ENCODE data around the gene EPB41L4B. TPM values are rescaled to one million over a fixed set of nuclear protein-coding genes. Genes with fewer than 3 reads are reported as not detected.

The EPB41L4B gene
- total and polyA plus RNA-seq, 2 donors (not counting 1 experiment from before 2014, with no cell fraction given), result 0.56 to 2.8 TPM

DNA sequence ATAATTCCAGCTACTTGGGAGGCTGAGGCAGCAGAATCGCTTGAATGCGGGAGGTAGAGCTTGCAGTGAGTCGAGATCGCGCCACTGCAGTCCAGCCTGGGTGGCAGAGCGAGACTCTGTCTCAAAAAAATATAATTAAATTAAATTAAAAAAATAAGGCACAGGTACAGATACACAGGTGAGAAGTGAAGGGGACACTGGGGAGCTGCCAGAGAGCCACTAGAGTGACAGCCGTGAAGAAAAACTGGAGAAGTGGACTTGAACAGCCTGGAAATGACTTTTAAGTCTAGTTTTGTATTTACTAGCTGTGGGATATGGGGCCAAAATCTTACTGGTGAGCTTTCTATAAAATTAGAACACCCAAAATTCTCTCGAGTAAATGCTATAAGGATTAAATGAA, 15.1 kb downstream of the EPB41L4B start:
- Histone ChIP-seq H3K4me1 (ENCODE audit: control insufficient read depth, extremely low read depth, insufficient read depth, low read length) (no peaks in the 10 kb centered on the region), H3K9ac (ENCODE audit: insufficient read depth, low read length) (no peak overlapping the region), H3K4me3 (replicated peaks in 1 of 4; ENCODE audit: control extremely low read depth in 1 of 4, insufficient read depth in 1 of 4, low read depth in 3 of 4, low read length in 4 of 4) (no peak overlapping the region), H3K27ac (ENCODE audit: insufficient read depth, low read length) (no peak overlapping the region), H3K27me3 (ENCODE audit: control insufficient read depth, insufficient read depth, low read length) (no peaks in the 10 kb centered on the region), H2AFZ (ENCODE audit: low read length) (no peak overlapping the region), H3K4me2 (ENCODE audit: extremely low read depth, insufficient read depth, low read length) (no peak overlapping the region), H4K20me1 (ENCODE audit: control insufficient read depth, extremely low read depth, insufficient read depth, low read length) (no peaks in the 10 kb centered on the region), H3K9me3 (ENCODE audit: control insufficient read depth, insufficient read depth, low read depth, low read length) (no peaks in the 10 kb centered on the region), H3K36me3 (ENCODE audit: control insufficient read depth, insufficient read depth, low read length) (no peaks in the 10 kb centered on the region), H3K79me2 (ENCODE audit: control insufficient read depth, insufficient read depth, low read length) (no peaks in the 10 kb centered on the region)
- TF ChIP-seq EZH2 (IDR thresholded peaks at IDR 0.05; ENCODE audit: low read length, missing control alignments), result no peak
- TF ChIP-seq CTCF (conservative IDR thresholded peaks at IDR 0.05 in 1 of 2, IDR thresholded peaks at IDR 0.05 in 1 of 2; ENCODE audit: low read depth in 1 of 2, low read length in 2 of 2), result no peak
- no peak for DNase-seq (ENCODE audit: low read depth in 2 of 2)

DNA sequence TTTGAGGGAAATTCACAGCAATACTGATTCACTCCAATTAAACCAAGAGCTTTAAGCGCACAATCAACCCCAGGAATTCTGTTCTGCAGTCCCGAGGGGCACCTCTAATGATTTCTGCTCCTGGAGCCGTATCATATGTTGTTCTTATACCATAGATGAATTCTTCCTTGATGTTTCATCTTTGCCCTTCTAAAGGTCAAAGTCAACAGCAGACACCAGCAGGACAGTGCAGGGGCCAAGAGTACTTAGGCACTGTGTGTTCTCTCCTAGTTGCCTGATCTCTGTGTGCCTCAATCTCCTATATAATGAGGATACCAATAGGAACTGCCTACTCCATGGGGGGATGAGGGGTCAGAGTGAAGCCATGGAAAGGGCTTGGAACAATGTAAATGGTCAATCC, 16.5 kb downstream of the EPB41L4B start:
- Histone ChIP-seq H2AFZ (ENCODE audit: low read length) (no peak overlapping the region), H3K9ac (ENCODE audit: insufficient read depth, low read length) (no peak overlapping the region), H3K9me3 (ENCODE audit: control insufficient read depth, insufficient read depth, low read depth, low read length) (no peaks in the 10 kb centered on the region), H3K36me3 (ENCODE audit: control insufficient read depth, insufficient read depth, low read length) (no peaks in the 10 kb centered on the region), H3K27ac (ENCODE audit: insufficient read depth, low read length) (no peak overlapping the region), H3K27me3 (ENCODE audit: control insufficient read depth, insufficient read depth, low read length) (no peaks in the 10 kb centered on the region), H3K4me2 (ENCODE audit: extremely low read depth, insufficient read depth, low read length) (no peak overlapping the region), H3K79me2 (ENCODE audit: control insufficient read depth, insufficient read depth, low read length) (no peaks in the 10 kb centered on the region), H3K4me1 (ENCODE audit: control insufficient read depth, extremely low read depth, insufficient read depth, low read length) (no peaks in the 10 kb centered on the region), H3K4me3 (replicated peaks in 1 of 4; ENCODE audit: control extremely low read depth in 1 of 4, insufficient read depth in 1 of 4, low read depth in 3 of 4, low read length in 4 of 4) (no peak overlapping the region), H4K20me1 (ENCODE audit: control insufficient read depth, extremely low read depth, insufficient read depth, low read length) (no peaks in the 10 kb centered on the region)
- TF ChIP-seq CTCF (conservative IDR thresholded peaks at IDR 0.05 in 1 of 2, IDR thresholded peaks at IDR 0.05 in 1 of 2; ENCODE audit: low read depth in 1 of 2, low read length in 2 of 2) (no peak), EZH2 (IDR thresholded peaks at IDR 0.05; ENCODE audit: low read length, missing control alignments) (no peak)
- no peak for DNase-seq (ENCODE audit: low read depth in 2 of 2)

GRCh38 chr9:109303900-109304299, 17.0 kb downstream of the EPB41L4B start:
- no peaks in the 10 kb centered on the region for H3K36me3 ChIP-seq (ENCODE audit: control insufficient read depth, insufficient read depth, low read length)
- TF ChIP-seq EZH2 (IDR thresholded peaks at IDR 0.05; ENCODE audit: low read length, missing control alignments) (no peak), CTCF (conservative IDR thresholded peaks at IDR 0.05 in 1 of 2, IDR thresholded peaks at IDR 0.05 in 1 of 2; ENCODE audit: low read depth in 1 of 2, low read length in 2 of 2) (no peak)

More at GRCh38 chr9:109303900-109304299, 17.0 kb downstream of the EPB41L4B start:
- Histone ChIP-seq H4K20me1 (ENCODE audit: control insufficient read depth, extremely low read depth, insufficient read depth, low read length) (no peaks in the 10 kb centered on the region), H3K9ac (ENCODE audit: insufficient read depth, low read length) (no peak overlapping the region), H3K27ac (ENCODE audit: insufficient read depth, low read length) (no peak overlapping the region), H3K9me3 (ENCODE audit: control insufficient read depth, insufficient read depth, low read depth, low read length) (no peaks in the 10 kb centered on the region), H3K27me3 (ENCODE audit: control insufficient read depth, insufficient read depth, low read length) (no peaks in the 10 kb centered on the region), H3K4me1 (ENCODE audit: control insufficient read depth, extremely low read depth, insufficient read depth, low read length) (no peaks in the 10 kb centered on the region), H3K79me2 (ENCODE audit: control insufficient read depth, insufficient read depth, low read length) (no peaks in the 10 kb centered on the region), H3K4me2 (ENCODE audit: extremely low read depth, insufficient read depth, low read length) (no peak overlapping the region), H2AFZ (ENCODE audit: low read length) (no peak overlapping the region), H3K4me3 (replicated peaks in 1 of 4; ENCODE audit: control extremely low read depth in 1 of 4, insufficient read depth in 1 of 4, low read depth in 3 of 4, low read length in 4 of 4) (no peak overlapping the region)
- no peak for DNase-seq (ENCODE audit: low read depth in 2 of 2)
